GM12878 (cell line): ENCODE data around the gene PCDHB14. TPM values are rescaled to one million over a fixed set of nuclear protein-coding genes. Genes with fewer than 3 reads are reported as not detected.
"Not testable (repeated sequence)": the region's sequence is repeated elsewhere in the genome, so short reads cannot be mapped to it uniquely, and the experiment has no call there.

Experiments used
- ATAC-seq: fragments of 200-7000 bp; cut with Tn5 transposase; 3 replicates; pipeline ENCODE4 v1.9.1; 2020; ENCODE audit warnings: mild to moderate bottlenecking, moderate library complexity
- BruUV-seq: library from RNA; stranded (reverse); fragments of 400-500 nt; replicated peaks from 2 replicates; lab custom pipeline; 2021; lab: Mats Ljungman, UMichigan
- CTCF ChIA-PET: fragments of 300-600 bp; sonication (Branson Sonifier 250); formaldehyde crosslinking; extraction: SDS; loops from one replicate; lab custom pipeline; 2021; ENCODE audit warnings: inconsistent platforms; lab: Yijun Ruan, JAX
- POLR2A ChIA-PET: fragments of 350-600 bp; formaldehyde crosslinking; extraction: SDS; loops from one replicate; lab custom pipeline; 2021; ENCODE audit warnings: inconsistent platforms; lab: Charles Lee
- RAD21 ChIA-PET: fragments of 300-600 bp; sonication (Branson Sonifier 250); formaldehyde crosslinking; loops from one replicate; lab custom pipeline; 2023; ENCODE audit warnings: antibody characterized with exemption; ENCODE audit not compliant: unreplicated experiment; lab: Charles Lee
- SMC1A ChIA-PET: fragments of 300-600 bp; sonication (Branson Sonifier 250); formaldehyde crosslinking; loops from one replicate; lab custom pipeline; 2023; ENCODE audit not compliant: unreplicated experiment, uncharacterized antibody; lab: Charles Lee
- DNase-seq: peaks from one replicate; pipeline ENCODE4 v3.0.0-alpha.2; 2011; ENCODE audit warnings: low read depth, low spot score
- FAIRE-seq: peaks from 3 replicates; lab custom pipeline; 2011; peaks lifted over from hg19 to GRCh38; lab: Jason Lieb, UNC
- H2AFZ ChIP-seq: 2 replicates; pipeline ENCODE4 v1.6.0; 2011; ENCODE audit warnings: low read depth, low read length, control low read depth; ENCODE audit not compliant: control insufficient read depth
- H3K27ac ChIP-seq: 2 replicates; pipeline ENCODE4 v1.5.1; 2011; ENCODE audit warnings: control low read depth; ENCODE audit not compliant: control insufficient read depth, insufficient read depth
- H3K27me3 ChIP-seq, 2 experiments: replicated peaks in 1 of 2; 2 replicates each; pipeline versions ENCODE4 v1.6.0 to v1.6.1; 2011; ENCODE audit warnings: low read length in 1 of 2; ENCODE audit not compliant: control insufficient read depth in 2 of 2, insufficient read depth in 2 of 2
- H3K36me3 ChIP-seq, 2 experiments: 2 replicates each; pipeline ENCODE4 v1.5.1; 2011; ENCODE audit warnings: low read length in 1 of 2; ENCODE audit not compliant: control insufficient read depth in 2 of 2, insufficient read depth in 2 of 2
- H3K4me1 ChIP-seq: 2 replicates; pipeline ENCODE4 v1.6.1; 2011; ENCODE audit warnings: mild to moderate bottlenecking, low read length, moderate library complexity, mixed read lengths; ENCODE audit not compliant: control insufficient read depth, insufficient read depth
- H3K4me2 ChIP-seq: 2 replicates; pipeline ENCODE4 v1.6.0; 2011; ENCODE audit warnings: control low read depth; ENCODE audit not compliant: control insufficient read depth, insufficient read depth
- H3K4me3 ChIP-seq: fragments of 200-600 bp; sonication (generic); 2 replicates; pipeline ENCODE4 v1.5.1; 2016
- H3K79me2 ChIP-seq: 2 replicates; pipeline ENCODE4 v1.6.0; 2011; ENCODE audit warnings: low read length; ENCODE audit not compliant: control insufficient read depth, insufficient read depth
- H3K9ac ChIP-seq: 2 replicates; pipeline ENCODE4 v1.8.0; 2011; ENCODE audit warnings: low read length, control low read depth, mixed read lengths; ENCODE audit not compliant: control insufficient read depth, insufficient read depth
- H3K9me3 ChIP-seq: replicated peaks from 3 replicates; pipeline ENCODE4 v1.5.1; 2011; ENCODE audit warnings: mild to moderate bottlenecking, low read length; ENCODE audit not compliant: control insufficient read depth, insufficient read depth
- H4K20me1 ChIP-seq: 2 replicates; pipeline ENCODE4 v1.6.0; 2011; ENCODE audit not compliant: control insufficient read depth, insufficient read depth
- RAD21 ChIP-seq: IDR thresholded peaks from 2 replicates; pipeline ENCODE4 v1.6.1; 2011; ENCODE audit warnings: mild to moderate bottlenecking, low read depth, low read length, moderate library complexity; ENCODE audit not compliant: insufficient read depth
- WGBS: methylation state at CpG from one replicate; pipeline ENCODE4 v1.1.6; 2016; ENCODE audit warnings: low lambda C conversion rate; ENCODE audit not compliant: insufficient replicate concordance, insufficient coverage; ENCODE audit errors: missing lambda C conversion rate; 5-methylcytosine and 5-hydroxymethylcytosine counted together
- in situ Hi-C: fragments of 300-500 bp; cut with MboI; formaldehyde crosslinking; loops from 9 replicates; pipeline ENCODE4 v1.14.3; 2018; ENCODE audit warnings: mixed read lengths
- intact Hi-C: fragments of 100-400 bp; cut with micrococcal nuclease; formaldehyde crosslinking; loops from one replicate; pipeline ENCODE4 v1.14.2; 2022; ENCODE audit not compliant: unreplicated experiment
- polyA plus RNA-seq, 11 experiments: library from polyadenylated mRNA; depleted of rRNA in 4 of 11; unstranded in 6 of 11; stranded (reverse) in 5 of 11; fragments of >200 nt; fragmentation: Nextera tagmentation in 4 of 11; fragmentation: Illumina TruSeq in 1 of 11; extraction: Ambion mirVana in 4 of 11; extraction: Trizol in 1 of 11; gene quantifications; 1 replicate in 1 of 11; 2 replicates in 10 of 11; pipeline versions ENCODE4 v1.2.1 to v1.2.3, GENCODE V29; 2011 to 2016; ENCODE audit warnings: inconsistent platforms in 2 of 11, missing spikeins in 2 of 11, low read depth in 1 of 11
- total RNA-seq, 4 experiments: library from RNA; depleted of rRNA in 3 of 4; stranded (reverse); fragments of >200 nt in 3 of 4; fragmentation: Illumina TruSeq in 1 of 4; extraction: Trizol in 1 of 4; gene quantifications; 2 replicates each; pipeline versions ENCODE4 v1.2.1 to v1.2.3, GENCODE V29; 2013 to 2021
- TF ChIP-seq, protein P1 (sequence below), 3 experiments: IDR thresholded peaks in 2 of 3; conservative IDR thresholded peaks in 1 of 3; 2 replicates each; pipeline ENCODE4 v1.5.1; 2011; ENCODE audit warnings: low read depth in 3 of 3, low read length in 3 of 3, mild to moderate bottlenecking in 3 of 3, control low read depth in 2 of 3, moderate library complexity in 2 of 3, inconsistent platforms in 1 of 3, mixed read lengths in 1 of 3; ENCODE audit not compliant: control insufficient read depth in 2 of 3, insufficient read depth in 1 of 3; ENCODE audit errors: extremely low read depth in 1 of 3

Gene PCDHB14
- total and polyA plus RNA-seq, 10 of the 15 experiments (the other 5 are each of a cell fraction or from before 2014, with no cell fraction given) = not detected

GRCh38 chr5:141213656-141214339 is 9.3 kb upstream of the PCDHB14 start, which contains the start of gene PCDHB13:
PCDHB13 (plus strand) TSS chr5:141213919; CDS start chr5:141214124, 205 bp downstream.
- H3K9ac ChIP-seq, H3K79me2 ChIP-seq, RAD21 ChIA-PET, intact Hi-C loops, H4K20me1 ChIP-seq, H2AFZ ChIP-seq, H3K36me3 ChIP-seq, FAIRE-seq, H3K9me3 ChIP-seq, H3K4me3 ChIP-seq, BruUV-seq, SMC1A ChIA-PET, H3K27me3 ChIP-seq, H3K4me1 ChIP-seq, H3K4me2 ChIP-seq, DNase-seq, ATAC-seq, H3K27ac ChIP-seq, POLR2A ChIA-PET: not testable (repeated sequence)
- CTCF ChIA-PET = interaction anchor here (0.8 to 1.5 kb wide), 2 partner anchors 12 to 106 kb away, joined by 3 read pairs; partner anchors contain the start of gene TAF7
- in situ Hi-C loops = loop anchor here (5.0 to 25.0 kb wide), 2 partner anchors 36 to 349 kb away; partner anchors contain the start of gene PCDHB8
- 23% methylated on average over 13 of the region's 18 CpGs for WGBS
- TF ChIP-seq, protein P1, sequence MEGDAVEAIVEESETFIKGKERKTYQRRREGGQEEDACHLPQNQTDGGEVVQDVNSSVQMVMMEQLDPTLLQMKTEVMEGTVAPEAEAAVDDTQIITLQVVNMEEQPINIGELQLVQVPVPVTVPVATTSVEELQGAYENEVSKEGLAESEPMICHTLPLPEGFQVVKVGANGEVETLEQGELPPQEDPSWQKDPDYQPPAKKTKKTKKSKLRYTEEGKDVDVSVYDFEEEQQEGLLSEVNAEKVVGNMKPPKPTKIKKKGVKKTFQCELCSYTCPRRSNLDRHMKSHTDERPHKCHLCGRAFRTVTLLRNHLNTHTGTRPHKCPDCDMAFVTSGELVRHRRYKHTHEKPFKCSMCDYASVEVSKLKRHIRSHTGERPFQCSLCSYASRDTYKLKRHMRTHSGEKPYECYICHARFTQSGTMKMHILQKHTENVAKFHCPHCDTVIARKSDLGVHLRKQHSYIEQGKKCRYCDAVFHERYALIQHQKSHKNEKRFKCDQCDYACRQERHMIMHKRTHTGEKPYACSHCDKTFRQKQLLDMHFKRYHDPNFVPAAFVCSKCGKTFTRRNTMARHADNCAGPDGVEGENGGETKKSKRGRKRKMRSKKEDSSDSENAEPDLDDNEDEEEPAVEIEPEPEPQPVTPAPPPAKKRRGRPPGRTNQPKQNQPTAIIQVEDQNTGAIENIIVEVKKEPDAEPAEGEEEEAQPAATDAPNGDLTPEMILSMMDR (IDR thresholded peaks at IDR 0.05 in 2 of 3, conservative IDR thresholded peaks at IDR 0.05 in 1 of 3; ENCODE audit: control insufficient read depth in 2 of 3, extremely low read depth in 1 of 3, insufficient read depth in 1 of 3, low read depth in 3 of 3, low read length in 3 of 3) = peak in 1 of 3 experiments; percentile 14; a peak in 1 of 6 replicates
- peak; percentile 21; the same call in 1 of the 2 replicates for TF ChIP-seq RAD21

GRCh38 chr5:141214583-141214982 is 8.6 kb upstream of the PCDHB14 start:
- DNase-seq, H3K4me2 ChIP-seq, H3K36me3 ChIP-seq, RAD21 ChIA-PET, CTCF ChIA-PET, intact Hi-C loops, H4K20me1 ChIP-seq, SMC1A ChIA-PET, H3K9me3 ChIP-seq, ATAC-seq, H3K9ac ChIP-seq, FAIRE-seq, H2AFZ ChIP-seq, POLR2A ChIA-PET, H3K4me1 ChIP-seq, H3K27ac ChIP-seq, H3K79me2 ChIP-seq, BruUV-seq, H3K4me3 ChIP-seq, H3K27me3 ChIP-seq: not testable (repeated sequence)
- WGBS = 64% methylated on average over 12 of the region's 12 CpGs
- in situ Hi-C loops = loop anchor here (5.0 to 25.0 kb wide), 2 partner anchors 37 to 348 kb away; partner anchors contain the start of gene PCDHB8

- in situ Hi-C loops = loop anchor here (25.0 kb wide), 1 partner anchor 347 kb away; no protein-coding TSS in a partner anchor
- H3K36me3 ChIP-seq, intact Hi-C loops, H2AFZ ChIP-seq, FAIRE-seq, H3K4me1 ChIP-seq, H3K9me3 ChIP-seq, H3K9ac ChIP-seq, ATAC-seq, RAD21 ChIA-PET, CTCF ChIA-PET, H3K27ac ChIP-seq, H3K79me2 ChIP-seq, H3K4me3 ChIP-seq, H3K27me3 ChIP-seq, SMC1A ChIA-PET, BruUV-seq, POLR2A ChIA-PET, H3K4me2 ChIP-seq, DNase-seq, H4K20me1 ChIP-seq: not testable (repeated sequence)
- 80% methylated on average over 16 of the region's 40 CpGs for WGBS
Measured at GRCh38 chr5:141215504-141215903, 7.6 kb upstream of the PCDHB14 start.
